ENCODE results near the gene PC. TPM values are rescaled to one million over a fixed set of nuclear protein-coding genes. Genes with fewer than 3 reads are reported as not detected.
A peak's percentile ranks its signal among the peaks of the same experiment; 100 is the strongest.

PC gene
- total and polyA plus RNA-seq, 5 experiments from 2014 or later, result 3.5 to 8.5 (median 6.9) TPM

GRCh38 chr11:66904055-66904454 is 54.1 kb downstream of the PC start:
- Mint-ChIP-seq H3K4me3 (no peak overlapping the region), H3K9me3 (no peaks in the 10 kb centered on the region), H3K4me1 (no peaks in the 10 kb centered on the region), H3K27ac (no peak overlapping the region), H3K27me3 (peaks cover 0 to 5% (median 0%) of the 10 kb centered on the region in 5 donors), H3K36me3 (no peaks in the 10 kb centered on the region)
- ATAC-seq, result no peak
- POLR2A ChIA-PET, result no interaction called here
- DNase-seq, result no peak

- POLR2A ChIA-PET, result no interaction called here
- H3K27ac Mint-ChIP-seq, result peak overlapping the region in 1 of 10 donors; percentile 53
- ATAC-seq (no peak), DNase-seq (no peak)
- no peaks in the 10 kb centered on the region for H3K9me3 Mint-ChIP-seq
- H3K4me3 Mint-ChIP-seq, result no peak overlapping the region
- H3K36me3 Mint-ChIP-seq, result no peaks in the 10 kb centered on the region
- peaks cover 0 to 5% (median 0%) of the 10 kb centered on the region in 5 donors for H3K27me3 Mint-ChIP-seq
- H3K4me1 Mint-ChIP-seq, result no peaks in the 10 kb centered on the region
These were observed 55.6 kb downstream of the PC start for GRCh38 chr11:66902486-66903177.

GRCh38 chr11:66901964-66902390 is 56.2 kb downstream of the PC start:
- DNase-seq (no peak), ATAC-seq (no peak)
- H3K4me3 Mint-ChIP-seq, result no peak overlapping the region
- H3K27me3 Mint-ChIP-seq, result peaks cover 0 to 5% (median 0%) of the 10 kb centered on the region in 5 donors
- H3K27ac Mint-ChIP-seq, result no peak overlapping the region
- H3K4me1 Mint-ChIP-seq, result no peaks in the 10 kb centered on the region
- no peaks in the 10 kb centered on the region for H3K36me3 Mint-ChIP-seq
- H3K9me3 Mint-ChIP-seq, result no peaks in the 10 kb centered on the region
- POLR2A ChIA-PET, result no interaction called here

GRCh38 chr11:66894141-66894540 is 64.0 kb downstream of the PC start:
- no peak for ATAC-seq
- no peak for DNase-seq
- H3K36me3 Mint-ChIP-seq, result no peaks in the 10 kb centered on the region
- H3K4me3 Mint-ChIP-seq, result no peak overlapping the region
- POLR2A ChIA-PET, result no interaction called here
- no peaks in the 10 kb centered on the region for H3K9me3 Mint-ChIP-seq
- H3K27me3 Mint-ChIP-seq, result peaks cover 0 to 2% (median 0%) of the 10 kb centered on the region in 5 donors
- H3K27ac Mint-ChIP-seq, result no peak overlapping the region
- H3K4me1 Mint-ChIP-seq, result no peaks in the 10 kb centered on the region

- ATAC-seq (no peak), DNase-seq (no peak)
- Mint-ChIP-seq H3K4me3 (no peak overlapping the region), H3K9me3 (no peaks in the 10 kb centered on the region), H3K27ac (no peak overlapping the region), H3K36me3 (no peaks in the 10 kb centered on the region), H3K4me1 (no peaks in the 10 kb centered on the region), H3K27me3 (peaks cover 0 to 2% (median 0%) of the 10 kb centered on the region in 5 donors)
- POLR2A ChIA-PET, result no interaction called here
These were observed 65.3 kb downstream of the PC start for GRCh38 chr11:66892911-66893310.

GRCh38 chr11:66891851-66892660 is 66.1 kb downstream of the PC start:
- Mint-ChIP-seq H3K36me3 (no peaks in the 10 kb centered on the region), H3K4me1 (no peaks in the 10 kb centered on the region), H3K4me3 (no peak overlapping the region), H3K27me3 (peaks cover 0 to 2% (median 0%) of the 10 kb centered on the region in 5 donors), H3K27ac (no peak overlapping the region), H3K9me3 (no peaks in the 10 kb centered on the region)
- POLR2A ChIA-PET, result no interaction called here
- DNase-seq (no peak), ATAC-seq (no peak)

GRCh38 chr11:66889960-66890359 is 68.2 kb downstream of the PC start:
- Mint-ChIP-seq H3K4me1 (peaks cover 0 to 3% (median 0%) of the 10 kb centered on the region in 4 donors), H3K27ac (peak overlapping the region in 2 of 10 donors; percentile 57 to 71), H3K4me3 (no peak overlapping the region), H3K36me3 (no peaks in the 10 kb centered on the region), H3K9me3 (no peaks in the 10 kb centered on the region), H3K27me3 (peaks cover 0 to 2% (median 0%) of the 10 kb centered on the region in 5 donors)
- ATAC-seq (no peak), DNase-seq (no peak)
- POLR2A ChIA-PET, result no interaction called here

GRCh38 chr11:66888282-66888681 is 69.9 kb downstream of the PC start:
- POLR2A ChIA-PET, result no interaction called here

GRCh38 chr11:66887526-66887925 is 70.7 kb downstream of the PC start:
- Mint-ChIP-seq H3K4me3 (peak overlapping the region in 1 of 10 donors; percentile 14), H3K9me3 (no peaks in the 10 kb centered on the region), H3K4me1 (peaks cover 0 to 6% (median 4%) of the 10 kb centered on the region in 4 donors), H3K27ac (peak overlapping the region in 1 of 10 donors; percentile 61), H3K27me3 (peaks cover 0 to 2% (median 0%) of the 10 kb centered on the region in 5 donors), H3K36me3 (no peaks in the 10 kb centered on the region)
- POLR2A ChIA-PET, result no interaction called here
- ATAC-seq (no peak), DNase-seq (no peak)

More at GRCh38 chr11:66888282-66888681, 69.9 kb downstream of the PC start:
- Mint-ChIP-seq H3K4me1 (peaks cover 0 to 3% (median 3%) of the 10 kb centered on the region in 4 donors), H3K27ac (no peak overlapping the region), H3K9me3 (no peaks in the 10 kb centered on the region), H3K27me3 (peaks cover 0 to 2% (median 0%) of the 10 kb centered on the region in 5 donors), H3K4me3 (no peak overlapping the region), H3K36me3 (no peaks in the 10 kb centered on the region)
- ATAC-seq (no peak), DNase-seq (no peak)

- POLR2A ChIA-PET, result no interaction called here
- Mint-ChIP-seq H3K4me3 (no peak overlapping the region), H3K4me1 (peaks cover 0 to 6% (median 4%) of the 10 kb centered on the region in 4 donors), H3K27me3 (no peaks in the 10 kb centered on the region), H3K36me3 (no peaks in the 10 kb centered on the region), H3K27ac (peak overlapping the region in 1 of 10 donors; percentile 61), H3K9me3 (no peaks in the 10 kb centered on the region)
- DNase-seq (no peak), ATAC-seq (no peak)
These were observed 71.4 kb downstream of the PC start for GRCh38 chr11:66886671-66887221.

GRCh38 chr11:66885950-66886440 is 72.2 kb downstream of the PC start:
- ATAC-seq (no peak), DNase-seq (no peak)
- no peak overlapping the region for H3K4me3 Mint-ChIP-seq
- peaks cover 5 to 12% (median 9%) of the 10 kb centered on the region in 4 donors for H3K4me1 Mint-ChIP-seq
- H3K27me3 Mint-ChIP-seq, result no peaks in the 10 kb centered on the region
- H3K27ac Mint-ChIP-seq, result no peak overlapping the region
- no peaks in the 10 kb centered on the region for H3K9me3 Mint-ChIP-seq
- POLR2A ChIA-PET, result interaction anchor here (0.7 kb wide), 1 partner anchor 745 kb away, joined by 5 read pairs; no protein-coding TSS in a partner anchor
- H3K36me3 Mint-ChIP-seq, result no peaks in the 10 kb centered on the region

- POLR2A ChIA-PET, result interaction anchor here (0.7 kb wide), 1 partner anchor 745 kb away, joined by 5 read pairs; no protein-coding TSS in a partner anchor
- Mint-ChIP-seq H3K4me3 (no peak overlapping the region), H3K9me3 (no peaks in the 10 kb centered on the region), H3K27ac (no peak overlapping the region), H3K4me1 (peaks cover 10 to 17% (median 14%) of the 10 kb centered on the region in 4 donors), H3K27me3 (no peaks in the 10 kb centered on the region), H3K36me3 (no peaks in the 10 kb centered on the region)
- DNase-seq (no peak), ATAC-seq (no peak)
These were observed 72.7 kb downstream of the PC start for GRCh38 chr11:66885469-66885868.

- H3K4me3 Mint-ChIP-seq, result no peak overlapping the region
- no peaks in the 10 kb centered on the region for H3K36me3 Mint-ChIP-seq
- no peaks in the 10 kb centered on the region for H3K9me3 Mint-ChIP-seq
- H3K27me3 Mint-ChIP-seq, result no peaks in the 10 kb centered on the region
- no peak for DNase-seq
- ATAC-seq, result no peak
- POLR2A ChIA-PET, result no interaction called here
- peaks cover 15 to 28% (median 20%) of the 10 kb centered on the region in 4 donors for H3K4me1 Mint-ChIP-seq
- H3K27ac Mint-ChIP-seq, result no peak overlapping the region
These were observed 73.7 kb downstream of the PC start for GRCh38 chr11:66884443-66884842.
